ENCODE measurements around the gene DBNDD1. TPM values are rescaled to one million over a fixed set of nuclear protein-coding genes. Genes with fewer than 3 reads are reported as not detected.

DBNDD1 gene
- total RNA-seq, 4 donors from 2014 or later: 2.1 to 14.3 (median 5.1) TPM

- Histone ChIP-seq H3K36me3 (peaks cover 8 to 76% (median 67%) of the 10 kb centered on the region in 4 donors), H3K27me3 (no peaks in the 10 kb centered on the region)
These were observed 25.9 kb downstream of the DBNDD1 start for GRCh38 chr16:89993377-89993776.

GRCh38 chr16:89990799-89991198 lies 28.5 kb downstream of the DBNDD1 start:
- H3K4me1 ChIP-seq: peaks cover 0 to 8% (median 6%) of the 10 kb centered on the region in 4 donors
- WGBS: 83% methylated on average over 6 of the region's 7 CpGs
- intact Hi-C loops (cut with DNase I): no loop called here
- H3K36me3 ChIP-seq: peaks cover 23 to 85% (median 77%) of the 10 kb centered on the region in 4 donors
- DNase-seq (ENCODE audit: extremely low spot score): no peak
- no peak overlapping the region for H3K27ac ChIP-seq (replicated peaks in 1 of 4)
- no peaks in the 10 kb centered on the region for H3K9me3 ChIP-seq
- TF ChIP-seq EP300 (IDR thresholded peaks at IDR 0.05) (no peak), POLR2A (IDR thresholded peaks at IDR 0.05; ENCODE audit: low read depth) (no peak), CTCF (IDR thresholded peaks at IDR 0.05) (no peak), POLR2AphosphoS5 (IDR thresholded peaks at IDR 0.05) (no peak)
- H3K27me3 ChIP-seq: no peaks in the 10 kb centered on the region
- no peak overlapping the region for H3K4me3 ChIP-seq

More at GRCh38 chr16:89993377-89993776, 25.9 kb downstream of the DBNDD1 start:
- 93% methylated on average over 4 of the region's 4 CpGs for WGBS
- TF ChIP-seq CTCF (IDR thresholded peaks at IDR 0.05) (no peak), POLR2A (IDR thresholded peaks at IDR 0.05; ENCODE audit: low read depth) (no peak), EP300 (IDR thresholded peaks at IDR 0.05) (no peak), POLR2AphosphoS5 (IDR thresholded peaks at IDR 0.05) (no peak)
- Histone ChIP-seq H3K4me3 (no peak overlapping the region), H3K27ac (replicated peaks in 1 of 4) (peak overlapping the region; percentile 77 to 88 (median 82)), H3K9me3 (no peaks in the 10 kb centered on the region), H3K4me1 (peaks cover 0 to 8% (median 6%) of the 10 kb centered on the region in 4 donors)
- intact Hi-C loops (cut with DNase I): no loop called here
- DNase-seq (ENCODE audit: extremely low spot score): no peak

GRCh38 chr16:89988951-89989350 lies 30.3 kb downstream of the DBNDD1 start:
- Histone ChIP-seq H3K27me3 (no peaks in the 10 kb centered on the region), H3K4me1 (peaks cover 0 to 1% (median under 1%) of the 10 kb centered on the region in 4 donors), H3K27ac (replicated peaks in 1 of 4) (no peak overlapping the region), H3K36me3 (peaks cover 38 to 94% (median 87%) of the 10 kb centered on the region in 4 donors), H3K4me3 (no peak overlapping the region), H3K9me3 (no peaks in the 10 kb centered on the region)
- DNase-seq (ENCODE audit: extremely low spot score): no peak
- 89% methylated on average over 11 of the region's 11 CpGs for WGBS
- TF ChIP-seq POLR2AphosphoS5 (IDR thresholded peaks at IDR 0.05) (no peak), CTCF (IDR thresholded peaks at IDR 0.05) (no peak), EP300 (IDR thresholded peaks at IDR 0.05) (no peak), POLR2A (IDR thresholded peaks at IDR 0.05; ENCODE audit: low read depth) (no peak)
- intact Hi-C loops (cut with DNase I): no loop called here

GRCh38 chr16:89987169-89987568 lies 32.1 kb downstream of the DBNDD1 start:
- TF ChIP-seq POLR2AphosphoS5 (IDR thresholded peaks at IDR 0.05): no peak
- TF ChIP-seq POLR2A (IDR thresholded peaks at IDR 0.05; ENCODE audit: low read depth): no peak
- TF ChIP-seq CTCF (IDR thresholded peaks at IDR 0.05): no peak
- TF ChIP-seq EP300 (IDR thresholded peaks at IDR 0.05): no peak
- DNase-seq (ENCODE audit: extremely low spot score): no peak
- WGBS: 95% methylated on average over 7 of the region's 7 CpGs
- intact Hi-C loops (cut with DNase I): no loop called here
- no peaks in the 10 kb centered on the region for H3K4me1 ChIP-seq
- H3K36me3 ChIP-seq: peaks cover 48 to 96% (median 87%) of the 10 kb centered on the region in 4 donors
- H3K4me3 ChIP-seq: no peak overlapping the region
- no peaks in the 10 kb centered on the region for H3K9me3 ChIP-seq
- no peak overlapping the region for H3K27ac ChIP-seq (replicated peaks in 1 of 4)
- H3K27me3 ChIP-seq: no peaks in the 10 kb centered on the region

- intact Hi-C loops (cut with DNase I): no loop called here
- 89% methylated on average over 13 of the region's 13 CpGs for WGBS
- H3K36me3 ChIP-seq: peaks cover 54 to 96% (median 87%) of the 10 kb centered on the region in 4 donors
These were observed 32.7 kb downstream of the DBNDD1 start for GRCh38 chr16:89986600-89986999.

More at GRCh38 chr16:89986600-89986999, 32.7 kb downstream of the DBNDD1 start:
- DNase-seq (ENCODE audit: extremely low spot score): no peak
- Histone ChIP-seq H3K4me3 (no peak overlapping the region), H3K4me1 (no peaks in the 10 kb centered on the region), H3K27ac (replicated peaks in 1 of 4) (no peak overlapping the region), H3K27me3 (no peaks in the 10 kb centered on the region), H3K9me3 (no peaks in the 10 kb centered on the region)
- TF ChIP-seq CTCF (IDR thresholded peaks at IDR 0.05) (no peak), EP300 (IDR thresholded peaks at IDR 0.05) (no peak), POLR2AphosphoS5 (IDR thresholded peaks at IDR 0.05) (no peak), POLR2A (IDR thresholded peaks at IDR 0.05; ENCODE audit: low read depth) (no peak)
